ENCODE measurements around the gene FRMD3. TPM values are rescaled to one million over a fixed set of nuclear protein-coding genes. Genes with fewer than 3 reads are reported as not detected.

FRMD3 gene
- total RNA-seq, 2 experiments from 2014 or later, result 0.52 to 0.80 TPM

GRCh38 chr9:83505282-83505681, 32.9 kb downstream of the FRMD3 start:
- H3K9me3 Mint-ChIP-seq, result no peaks in the 10 kb centered on the region
- no peak overlapping the region for H3K4me3 Mint-ChIP-seq
- no peak for DNase-seq
- H3K27me3 Mint-ChIP-seq, result no peaks in the 10 kb centered on the region
- peaks cover 8% of the 10 kb centered on the region for H3K4me1 Mint-ChIP-seq
- no peak overlapping the region for H3K27ac Mint-ChIP-seq
- H3K36me3 Mint-ChIP-seq, result peaks cover 2% of the 10 kb centered on the region

DNA sequence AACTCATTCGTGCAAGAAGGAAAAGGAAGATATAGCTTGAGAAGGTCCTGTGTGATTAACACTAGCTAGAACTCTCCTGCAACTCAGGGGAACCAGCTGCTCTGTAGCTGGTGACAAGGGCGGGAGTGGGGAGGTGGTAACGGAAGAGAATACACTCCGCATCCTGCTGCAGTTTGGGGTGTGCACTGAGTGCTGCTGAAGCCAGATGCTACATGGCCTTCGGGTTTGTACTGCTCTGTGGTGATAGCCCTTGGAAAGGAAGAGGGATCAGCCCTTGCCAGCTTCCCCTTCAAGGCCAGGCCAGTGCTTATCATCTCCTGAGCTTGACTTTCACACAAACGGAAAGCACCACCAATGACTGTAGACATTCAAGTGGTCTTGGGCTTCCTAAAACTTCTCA, 34.3 kb downstream of the FRMD3 start:
- H3K36me3 Mint-ChIP-seq, result peaks cover 2% of the 10 kb centered on the region
- no peak overlapping the region for H3K27ac Mint-ChIP-seq

GRCh38 chr9:83501565-83501964, 36.6 kb downstream of the FRMD3 start:
- no peak overlapping the region for H3K4me3 Mint-ChIP-seq
- H3K27ac Mint-ChIP-seq, result no peak overlapping the region
- H3K4me1 Mint-ChIP-seq, result no peaks in the 10 kb centered on the region
- no peak for DNase-seq
- no peaks in the 10 kb centered on the region for H3K36me3 Mint-ChIP-seq
- H3K27me3 Mint-ChIP-seq, result no peaks in the 10 kb centered on the region
- H3K9me3 Mint-ChIP-seq, result no peaks in the 10 kb centered on the region

More for the DNA sequence above, 34.3 kb downstream of the FRMD3 start:
- no peaks in the 10 kb centered on the region for H3K9me3 Mint-ChIP-seq
- H3K4me3 Mint-ChIP-seq, result no peak overlapping the region
- no peak for DNase-seq
- peaks cover 8% of the 10 kb centered on the region for H3K4me1 Mint-ChIP-seq
- no peaks in the 10 kb centered on the region for H3K27me3 Mint-ChIP-seq

DNA sequence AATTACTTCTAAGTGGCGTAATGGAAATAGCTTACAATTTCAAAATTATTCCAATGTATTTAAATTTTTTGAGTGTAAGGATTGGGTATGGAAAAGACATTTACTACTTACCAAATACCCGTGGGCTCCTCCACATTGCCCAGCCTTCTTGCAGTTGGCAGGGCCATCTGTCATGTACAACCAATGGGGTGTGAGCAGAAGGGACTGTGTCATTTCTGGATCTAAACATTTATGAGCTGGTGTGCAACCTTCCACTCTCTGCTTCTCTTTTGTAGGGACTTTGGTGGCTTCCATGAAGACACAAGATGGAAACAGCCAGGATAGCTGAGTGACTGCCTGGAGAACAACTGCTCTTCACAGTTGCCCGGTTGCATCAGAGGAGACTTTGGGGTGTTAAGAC, 40.8 kb downstream of the FRMD3 start:
- DNase-seq, result no peak
- no peaks in the 10 kb centered on the region for H3K27me3 Mint-ChIP-seq
- no peak overlapping the region for H3K27ac Mint-ChIP-seq
- H3K4me1 Mint-ChIP-seq, result no peaks in the 10 kb centered on the region
- H3K9me3 Mint-ChIP-seq, result no peaks in the 10 kb centered on the region
- H3K4me3 Mint-ChIP-seq, result no peak overlapping the region
- peaks cover 1% of the 10 kb centered on the region for H3K36me3 Mint-ChIP-seq

GRCh38 chr9:83491995-83492394, 46.2 kb downstream of the FRMD3 start:
- H3K27ac Mint-ChIP-seq, result no peak overlapping the region
- no peak overlapping the region for H3K4me3 Mint-ChIP-seq

GRCh38 chr9:83491413-83491812, 46.8 kb downstream of the FRMD3 start:
- DNase-seq, result no peak
- Mint-ChIP-seq H3K9me3 (no peaks in the 10 kb centered on the region), H3K4me1 (no peaks in the 10 kb centered on the region), H3K4me3 (no peak overlapping the region), H3K36me3 (peaks cover 2% of the 10 kb centered on the region), H3K27ac (no peak overlapping the region), H3K27me3 (no peaks in the 10 kb centered on the region)

More at GRCh38 chr9:83491995-83492394, 46.2 kb downstream of the FRMD3 start:
- Mint-ChIP-seq H3K36me3 (peaks cover 3% of the 10 kb centered on the region), H3K27me3 (no peaks in the 10 kb centered on the region), H3K9me3 (no peaks in the 10 kb centered on the region), H3K4me1 (no peaks in the 10 kb centered on the region)
- DNase-seq, result no peak

- H3K4me3 Mint-ChIP-seq, result no peak overlapping the region
- H3K27ac Mint-ChIP-seq, result no peak overlapping the region
- peaks cover 1% of the 10 kb centered on the region for H3K36me3 Mint-ChIP-seq
- H3K27me3 Mint-ChIP-seq, result no peaks in the 10 kb centered on the region
- no peaks in the 10 kb centered on the region for H3K4me1 Mint-ChIP-seq
- DNase-seq, result no peak
- no peaks in the 10 kb centered on the region for H3K9me3 Mint-ChIP-seq
Observed at GRCh38 chr9:83489961-83490360, 48.2 kb downstream of the FRMD3 start.

DNA sequence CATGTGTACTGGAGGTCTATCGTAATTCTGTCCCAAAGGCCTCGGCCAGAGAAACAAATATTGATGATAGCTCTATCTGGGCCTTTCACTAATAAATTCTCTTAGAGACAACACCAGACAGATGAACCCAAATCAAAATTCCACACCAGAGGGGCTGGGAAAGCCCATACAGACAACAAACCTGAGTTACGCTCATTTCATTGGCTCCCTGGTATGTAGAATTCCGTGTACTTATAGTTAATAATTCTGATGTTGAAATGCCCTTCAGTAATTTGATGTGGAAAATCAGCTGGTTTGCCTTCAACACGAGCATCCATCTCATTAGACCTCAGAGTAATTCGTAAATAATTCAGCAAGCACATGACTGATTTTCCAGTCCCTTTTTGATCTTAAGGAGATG, 53.2 kb downstream of the FRMD3 start:
- Mint-ChIP-seq H3K4me3 (no peak overlapping the region), H3K36me3 (no peaks in the 10 kb centered on the region), H3K27ac (no peak overlapping the region), H3K9me3 (no peaks in the 10 kb centered on the region), H3K27me3 (no peaks in the 10 kb centered on the region), H3K4me1 (no peaks in the 10 kb centered on the region)
- DNase-seq, result no peak

- DNase-seq, result no peak
- peaks cover 5% of the 10 kb centered on the region for H3K9me3 Mint-ChIP-seq
- H3K4me1 Mint-ChIP-seq, result no peaks in the 10 kb centered on the region
- H3K27ac Mint-ChIP-seq, result no peak overlapping the region
- no peak overlapping the region for H3K4me3 Mint-ChIP-seq
- H3K36me3 Mint-ChIP-seq, result peaks cover 7% of the 10 kb centered on the region
- no peaks in the 10 kb centered on the region for H3K27me3 Mint-ChIP-seq
Observed at GRCh38 chr9:83483223-83483622, 55.0 kb downstream of the FRMD3 start.

- no peak for DNase-seq
- Mint-ChIP-seq H3K36me3 (peaks cover 9% of the 10 kb centered on the region), H3K9me3 (peaks cover 9% of the 10 kb centered on the region), H3K4me1 (no peaks in the 10 kb centered on the region), H3K27me3 (no peaks in the 10 kb centered on the region), H3K4me3 (no peak overlapping the region), H3K27ac (no peak overlapping the region)
Observed at GRCh38 chr9:83479765-83480164, 58.4 kb downstream of the FRMD3 start.

DNA sequence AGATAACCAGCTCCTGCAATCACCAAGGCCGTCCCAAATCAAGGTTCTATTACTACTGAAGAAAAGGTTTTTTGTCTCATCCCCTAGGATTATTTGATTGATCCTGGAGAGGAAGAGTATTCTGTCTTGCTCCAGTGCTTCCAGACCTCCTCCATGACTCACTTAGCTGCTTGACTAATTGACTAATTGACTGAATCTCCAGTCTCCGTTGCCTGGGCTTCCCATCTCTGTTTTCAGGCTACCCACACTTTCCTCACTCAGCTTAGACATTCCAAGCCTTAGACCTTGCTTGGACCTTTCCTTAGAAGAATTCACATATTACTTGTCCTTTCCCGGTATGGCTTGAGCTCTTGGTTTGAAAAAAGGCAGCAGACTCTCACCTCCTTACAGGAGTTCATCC, 60.6 kb downstream of the FRMD3 start:
- H3K4me1 Mint-ChIP-seq, result peaks cover 20% of the 10 kb centered on the region
- H3K9me3 Mint-ChIP-seq, result peaks cover 12% of the 10 kb centered on the region
- no peak for DNase-seq
- peaks cover 13% of the 10 kb centered on the region for H3K36me3 Mint-ChIP-seq
- H3K4me3 Mint-ChIP-seq, result no peak overlapping the region
- H3K27ac Mint-ChIP-seq, result no peak overlapping the region
- H3K27me3 Mint-ChIP-seq, result no peaks in the 10 kb centered on the region

- H3K27ac Mint-ChIP-seq, result no peak overlapping the region
- H3K27me3 Mint-ChIP-seq, result no peaks in the 10 kb centered on the region
- no peak for DNase-seq
- peaks cover 12% of the 10 kb centered on the region for H3K9me3 Mint-ChIP-seq
- H3K4me1 Mint-ChIP-seq, result peaks cover 23% of the 10 kb centered on the region
- peaks cover 13% of the 10 kb centered on the region for H3K36me3 Mint-ChIP-seq
- H3K4me3 Mint-ChIP-seq, result no peak overlapping the region
Observed at GRCh38 chr9:83477120-83477519, 61.1 kb downstream of the FRMD3 start.

- Mint-ChIP-seq H3K4me3 (no peak overlapping the region), H3K4me1 (peaks cover 27% of the 10 kb centered on the region), H3K36me3 (peaks cover 13% of the 10 kb centered on the region), H3K27me3 (no peaks in the 10 kb centered on the region), H3K27ac (no peak overlapping the region), H3K9me3 (peaks cover 12% of the 10 kb centered on the region)
- DNase-seq, result no peak
Observed at GRCh38 chr9:83476513-83476912, 61.7 kb downstream of the FRMD3 start.

- no peak for DNase-seq
- Mint-ChIP-seq H3K27me3 (no peaks in the 10 kb centered on the region), H3K36me3 (peaks cover 13% of the 10 kb centered on the region), H3K27ac (no peak overlapping the region), H3K9me3 (peaks cover 12% of the 10 kb centered on the region), H3K4me1 (peaks cover 27% of the 10 kb centered on the region), H3K4me3 (no peak overlapping the region)
Observed at GRCh38 chr9:83475741-83476140, 62.5 kb downstream of the FRMD3 start.

GRCh38 chr9:83474631-83475030, 63.6 kb downstream of the FRMD3 start:
- no peak for DNase-seq
- Mint-ChIP-seq H3K4me1 (peaks cover 27% of the 10 kb centered on the region), H3K4me3 (no peak overlapping the region), H3K36me3 (peaks cover 12% of the 10 kb centered on the region), H3K27ac (no peak overlapping the region), H3K9me3 (peaks cover 12% of the 10 kb centered on the region), H3K27me3 (no peaks in the 10 kb centered on the region)

- no peak for DNase-seq
- H3K4me3 Mint-ChIP-seq, result peak overlapping the region; percentile 67
- H3K4me1 Mint-ChIP-seq, result peaks cover 27% of the 10 kb centered on the region
- peaks cover 7% of the 10 kb centered on the region for H3K9me3 Mint-ChIP-seq
- peak overlapping the region; percentile 86 for H3K27ac Mint-ChIP-seq
- no peaks in the 10 kb centered on the region for H3K27me3 Mint-ChIP-seq
- peaks cover 6% of the 10 kb centered on the region for H3K36me3 Mint-ChIP-seq
Observed at GRCh38 chr9:83473488-83473971, 64.7 kb downstream of the FRMD3 start.

Data from activated naive CD8-positive, alpha-beta T cell treated with anti-CD3 and anti-CD28 coated beads for 36 hours (primary cell).